Measurements from ENCODE around the gene TSPYL1. TPM values are rescaled to one million over a fixed set of nuclear protein-coding genes. Genes with fewer than 3 reads are reported as not detected.
A peak's percentile ranks its signal among the peaks of the same experiment; 100 is the strongest.

TSPYL1 gene
- total RNA-seq, 5 donors from 2014 or later (not counting 1 experiment from before 2014, with no cell fraction given): 83.4 to 215 (median 86.8) TPM

GRCh38 chr6:116234689-116235088, 45.0 kb downstream of the TSPYL1 start:
- no peak overlapping the region for H3K27ac Mint-ChIP-seq
- H3K27me3 Mint-ChIP-seq: no peaks in the 10 kb centered on the region
- no peak overlapping the region for H3K27ac ChIP-seq (ENCODE audit: low read length)
- WGBS (ENCODE audit: insufficient coverage): no CpG with 5 or more reads among the region's 3 CpGs
- H3K36me3 Mint-ChIP-seq: peaks cover 24% of the 10 kb centered on the region
- no peaks in the 10 kb centered on the region for H3K27me3 ChIP-seq (replicated peaks in 1 of 2; ENCODE audit: control insufficient read depth in 2 of 2, extremely low read depth in 1 of 2, insufficient read depth in 2 of 2, low read length in 1 of 2)
- CTCF ChIA-PET: interaction anchor here in 1 of 2 donors (0.7 kb wide), 1 partner anchor 16 kb away, joined by 4 read pairs; no protein-coding TSS in a partner anchor
- H3K4me3 ChIP-seq (ENCODE audit: control insufficient read depth in 1 of 2, extremely low read depth in 1 of 2, low read length in 1 of 2): no peak overlapping the region
- H3K9me3 ChIP-seq: no peaks in the 10 kb centered on the region
- H3K4me1 Mint-ChIP-seq: no peaks in the 10 kb centered on the region
- no peaks in the 10 kb centered on the region for H3K9me3 Mint-ChIP-seq
- POLR2A ChIA-PET: no interaction called here
- H3K4me3 Mint-ChIP-seq: no peak overlapping the region
- DNase-seq (no peak), ATAC-seq (replicated peaks in 1 of 4) (no peak)
- H3K36me3 ChIP-seq (ENCODE audit: control insufficient read depth in 2 of 2, extremely low read depth in 1 of 2, insufficient read depth in 1 of 2, low read length in 1 of 2): peaks cover 0 to 25% of the 10 kb centered on the region in 2 donors
- H3K4me1 ChIP-seq (ENCODE audit: control insufficient read depth in 1 of 2, extremely low read depth in 1 of 2, insufficient read depth in 2 of 2, low read length in 2 of 2): no peaks in the 10 kb centered on the region

GRCh38 chr6:116229287-116229913, 50.3 kb downstream of the TSPYL1 start:
- POLR2A ChIA-PET: interaction anchor here in 1 of 2 donors (0.6 kb wide), 1 partner anchor 109 kb away, joined by 6 read pairs; no protein-coding TSS in a partner anchor
- H3K4me3 Mint-ChIP-seq: no peak overlapping the region
- 95% methylated on average over 11 of the region's 17 CpGs for WGBS (ENCODE audit: insufficient coverage)

More at GRCh38 chr6:116229287-116229913, 50.3 kb downstream of the TSPYL1 start:
- Histone ChIP-seq H3K36me3 (ENCODE audit: control insufficient read depth in 2 of 2, extremely low read depth in 1 of 2, insufficient read depth in 1 of 2, low read length in 1 of 2) (peaks cover 0 to 11% of the 10 kb centered on the region in 2 donors), H3K9me3 (no peaks in the 10 kb centered on the region), H3K4me1 (ENCODE audit: control insufficient read depth in 1 of 2, extremely low read depth in 1 of 2, insufficient read depth in 2 of 2, low read length in 2 of 2) (no peaks in the 10 kb centered on the region), H3K27ac (ENCODE audit: low read length) (no peak overlapping the region), H3K4me3 (ENCODE audit: control insufficient read depth in 1 of 2, extremely low read depth in 1 of 2, low read length in 1 of 2) (no peak overlapping the region), H3K27me3 (replicated peaks in 1 of 2; ENCODE audit: control insufficient read depth in 2 of 2, extremely low read depth in 1 of 2, insufficient read depth in 2 of 2, low read length in 1 of 2) (no peaks in the 10 kb centered on the region)
- CTCF ChIA-PET: interaction anchor here (0.9 to 1.5 kb wide), 3 partner anchors 11 to 39 kb away, joined by 3 to 4 read pairs (median 3); no protein-coding TSS in a partner anchor
- DNase-seq (peak in 4 of 35 experiments; percentile 3 to 9 (median 6)), ATAC-seq (replicated peaks in 1 of 4) (no peak)
- Mint-ChIP-seq H3K9me3 (no peaks in the 10 kb centered on the region), H3K27ac (no peak overlapping the region), H3K27me3 (no peaks in the 10 kb centered on the region), H3K4me1 (no peaks in the 10 kb centered on the region), H3K36me3 (peaks cover 24% of the 10 kb centered on the region)

Other genes with a start within 250 kb of the TSPYL1 start
- under 1 TPM; 0.02 to 0.07 (median 0.06) TPM for gene FRK, start 219.0 kb downstream of the TSPYL1 start, total RNA-seq
- 10 to 100 TPM; 33.8 to 47.3 (median 38.1) TPM for gene NT5DC1, start 179.1 kb downstream of the TSPYL1 start, total RNA-seq
- not detected for gene COL10A1, start 153.8 kb downstream of the TSPYL1 start, total RNA-seq
- 10 to 100 TPM; 18.6 to 60.2 (median 22.4) TPM for gene TSPYL4, start 25.9 kb downstream of the TSPYL1 start, total RNA-seq
- gene DSE, start 91.0 kb upstream of the TSPYL1 start, total RNA-seq: 1 to 10 TPM; 5.9 to 9.3 (median 7.4) TPM
- gene CALHM6, start 181.4 kb upstream of the TSPYL1 start, total RNA-seq: 10 to 100 TPM in 1 of 5 donors, 1 to 10 TPM in 3, under 1 TPM in 1; 0.53 to 15.4 (median 3.8) TPM
- gene CALHM5, start 231.7 kb upstream of the TSPYL1 start, total RNA-seq: not detected

All from T-cell (primary cell).